ENCODE results near the gene TMEM109. TPM values are rescaled to one million over a fixed set of nuclear protein-coding genes. Genes with fewer than 3 reads are reported as not detected.
A peak's percentile ranks its signal among the peaks of the same experiment; 100 is the strongest.

Gene TMEM109, protein sequence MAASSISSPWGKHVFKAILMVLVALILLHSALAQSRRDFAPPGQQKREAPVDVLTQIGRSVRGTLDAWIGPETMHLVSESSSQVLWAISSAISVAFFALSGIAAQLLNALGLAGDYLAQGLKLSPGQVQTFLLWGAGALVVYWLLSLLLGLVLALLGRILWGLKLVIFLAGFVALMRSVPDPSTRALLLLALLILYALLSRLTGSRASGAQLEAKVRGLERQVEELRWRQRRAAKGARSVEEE
- polyA plus RNA-seq (2013, experiment 1 of 4) = 56.4 TPM
- polyA plus RNA-seq (2013, experiment 2 of 4) = 58.5 TPM
- polyA plus RNA-seq (2013, experiment 3 of 4) = 54.2 TPM
- polyA plus RNA-seq (2013, experiment 4 of 4) = 51.7 TPM

DNA sequence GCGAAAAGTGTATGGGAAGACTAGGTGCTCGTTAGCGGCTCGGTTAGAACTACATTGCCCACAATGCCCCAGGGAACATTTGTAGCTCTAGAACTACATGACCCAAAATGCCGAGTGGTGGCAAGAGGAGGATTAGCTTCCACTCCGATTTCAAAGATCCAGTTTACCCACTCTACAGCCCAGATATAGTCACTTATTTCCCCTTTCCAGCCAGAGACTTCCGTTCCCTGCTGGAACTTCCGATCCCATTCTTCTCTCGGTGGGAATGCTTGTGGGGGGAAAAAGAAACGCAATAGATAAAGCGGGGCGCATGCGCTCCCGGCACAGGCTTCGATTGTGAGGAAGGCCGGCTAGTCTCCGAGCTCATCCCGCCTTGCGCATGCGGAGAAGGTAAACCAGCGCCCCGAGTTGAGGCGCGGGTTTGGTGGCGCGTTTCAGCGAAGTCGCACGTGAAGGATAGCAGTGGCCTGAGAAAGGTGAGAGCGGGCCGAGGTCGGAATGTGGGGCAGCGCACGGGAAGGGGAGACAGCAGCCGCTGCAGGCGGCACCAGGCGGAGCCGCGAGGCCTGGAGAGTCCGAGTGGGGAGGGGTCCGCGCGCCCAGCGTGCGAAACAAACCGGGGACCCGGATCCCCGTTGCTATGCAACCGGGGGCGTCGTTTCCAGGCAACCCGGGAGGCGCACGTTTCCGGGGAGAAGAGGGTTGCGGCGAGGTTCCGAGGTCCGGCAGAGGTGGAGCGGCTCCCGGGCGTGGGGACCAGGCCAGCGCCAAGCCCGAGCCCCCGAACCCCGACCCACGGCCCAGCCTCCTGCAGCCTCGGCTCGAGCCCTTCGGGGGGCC is at the start of gene TMEM109:
TSS of gene TMEM109 (plus strand) at position 366 of the 840 bp plus-strand sequence. CDS start 5,536 bp downstream, outside the sequence.
- H3K9me3 ChIP-seq (ENCODE audit: control insufficient read depth, low read length) = no peaks in the 10 kb centered on the region
- no peaks in the 10 kb centered on the region for H3K36me3 ChIP-seq (ENCODE audit: control insufficient read depth, insufficient read depth, low read length)
- WGBS, 2 experiments = 1% methylated on average over 70 of the region's 70 CpGs
- peak within 1 kb of the TSS; percentile 79 for H3K4me3 ChIP-seq (ENCODE audit: insufficient read depth, low read depth, low read length)
- peak within 1 kb of the TSS; percentile 91 for H3K27ac ChIP-seq (ENCODE audit: insufficient read depth, low read depth, low read length, poor library complexity, severe bottlenecking)
- peaks cover 11% of the 10 kb centered on the region for H3K27me3 ChIP-seq (ENCODE audit: control insufficient read depth, insufficient read depth, low read length, poor library complexity, severe bottlenecking)
- peaks cover 19% of the 10 kb centered on the region for H3K4me1 ChIP-seq (ENCODE audit: control insufficient read depth, insufficient read depth, low read length)

DNA sequence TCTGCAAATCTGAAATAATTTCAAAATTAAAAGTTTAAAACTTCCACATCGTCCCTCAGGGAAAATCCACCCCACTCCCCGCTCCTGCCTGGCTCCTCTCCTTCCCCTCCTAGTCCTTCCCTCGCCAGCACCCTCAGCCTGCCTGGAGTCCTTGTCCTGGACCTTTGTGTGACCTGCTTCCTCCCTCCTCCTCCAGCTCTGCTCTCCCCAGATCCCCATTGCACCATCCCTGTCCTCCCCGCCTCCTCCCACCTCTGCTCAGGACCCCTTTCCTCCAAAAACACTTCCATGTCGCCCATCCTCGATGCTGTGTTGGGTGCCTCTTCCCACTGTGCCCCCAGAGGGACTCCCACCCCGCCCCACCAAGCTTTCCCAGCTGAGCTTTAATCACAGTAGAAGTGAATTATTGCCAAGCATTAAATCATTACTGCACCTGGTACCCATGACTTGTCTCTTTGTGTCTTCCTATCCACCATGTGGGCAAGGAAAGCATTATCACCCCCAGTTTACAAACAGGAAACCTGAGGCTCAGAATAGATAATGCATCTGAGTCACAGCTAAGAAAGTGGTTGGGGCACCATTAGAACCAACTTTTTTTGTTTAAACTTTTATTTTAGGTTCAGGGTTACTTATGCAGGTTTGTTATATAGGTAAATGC is 49.0 kb upstream of the TMEM109 start:
- WGBS, 2 experiments = 81 to 85% methylated on average over 7 of the region's 7 CpGs
- Histone ChIP-seq H3K36me3 (ENCODE audit: control insufficient read depth, insufficient read depth, low read length) (no peaks in the 10 kb centered on the region), H3K27ac (ENCODE audit: insufficient read depth, low read depth, low read length, poor library complexity, severe bottlenecking) (no peak overlapping the region), H3K4me3 (ENCODE audit: insufficient read depth, low read depth, low read length) (no peak overlapping the region), H3K27me3 (ENCODE audit: control insufficient read depth, insufficient read depth, low read length, poor library complexity, severe bottlenecking) (no peaks in the 10 kb centered on the region), H3K9me3 (ENCODE audit: control insufficient read depth, low read length) (no peaks in the 10 kb centered on the region), H3K4me1 (ENCODE audit: control insufficient read depth, insufficient read depth, low read length) (no peaks in the 10 kb centered on the region)

DNA sequence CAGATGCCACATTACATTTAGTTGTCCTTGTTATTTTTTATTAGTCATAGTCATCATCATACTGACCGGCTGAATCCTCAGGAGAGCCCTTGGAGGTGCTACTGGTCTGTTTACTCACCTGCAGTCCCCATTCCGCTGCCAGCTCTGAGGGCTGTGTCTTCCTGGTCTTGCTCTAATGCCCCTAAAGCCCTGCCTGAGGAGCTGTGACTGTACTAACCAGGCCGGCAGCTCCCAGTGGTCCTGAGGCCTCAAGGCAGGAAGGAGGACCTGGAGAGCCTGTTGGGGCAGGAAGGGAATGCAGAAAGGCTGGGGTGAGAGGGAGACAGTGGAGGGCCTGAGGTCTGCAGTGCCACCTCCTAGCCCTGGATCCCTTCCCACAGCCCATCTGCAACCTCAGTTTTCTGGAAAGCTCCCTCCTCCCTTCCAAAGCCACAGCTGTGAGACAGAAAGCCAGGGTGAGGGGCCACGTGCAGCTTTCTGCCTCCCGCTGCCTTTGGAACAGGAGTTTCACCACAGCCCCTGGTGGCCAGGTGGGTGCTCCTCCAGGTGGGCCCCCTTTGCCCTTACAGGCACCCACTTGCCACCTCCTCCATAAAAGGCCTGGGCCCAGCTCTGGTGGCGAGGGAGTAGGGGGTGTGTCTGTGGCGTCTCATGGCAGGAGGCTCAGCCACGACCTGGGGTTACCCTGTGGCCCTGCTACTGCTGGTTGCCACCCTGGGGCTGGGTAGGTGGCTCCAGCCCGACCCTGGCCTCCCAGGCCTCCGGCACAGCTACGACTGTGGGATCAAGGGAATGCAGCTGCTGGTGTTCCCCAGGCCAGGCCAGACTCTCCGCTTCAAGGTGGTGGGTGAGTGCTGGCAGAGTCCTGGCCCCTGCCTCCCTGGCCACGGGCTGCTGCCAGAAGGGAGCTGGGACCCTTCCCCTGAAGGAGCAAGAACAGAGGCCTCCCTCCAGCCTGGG is 46.8 kb upstream of the TMEM109 start, which contains the start of gene ZP1:
TSS of gene ZP1 (plus strand) at position 632 of the 960 bp plus-strand sequence. CDS start at position 652, 20 bp downstream.
- no peak within 1 kb of the TSS for H3K4me3 ChIP-seq (ENCODE audit: insufficient read depth, low read depth, low read length)
- no peak within 1 kb of the TSS for H3K27ac ChIP-seq (ENCODE audit: insufficient read depth, low read depth, low read length, poor library complexity, severe bottlenecking)
- 84 to 85% methylated on average over 13 of the region's 13 CpGs for WGBS, 2 experiments
- H3K4me1 ChIP-seq (ENCODE audit: control insufficient read depth, insufficient read depth, low read length) = no peaks in the 10 kb centered on the region
- H3K27me3 ChIP-seq (ENCODE audit: control insufficient read depth, insufficient read depth, low read length, poor library complexity, severe bottlenecking) = no peaks in the 10 kb centered on the region
- no peaks in the 10 kb centered on the region for H3K36me3 ChIP-seq (ENCODE audit: control insufficient read depth, insufficient read depth, low read length)
- no peaks in the 10 kb centered on the region for H3K9me3 ChIP-seq (ENCODE audit: control insufficient read depth, low read length)

DNA sequence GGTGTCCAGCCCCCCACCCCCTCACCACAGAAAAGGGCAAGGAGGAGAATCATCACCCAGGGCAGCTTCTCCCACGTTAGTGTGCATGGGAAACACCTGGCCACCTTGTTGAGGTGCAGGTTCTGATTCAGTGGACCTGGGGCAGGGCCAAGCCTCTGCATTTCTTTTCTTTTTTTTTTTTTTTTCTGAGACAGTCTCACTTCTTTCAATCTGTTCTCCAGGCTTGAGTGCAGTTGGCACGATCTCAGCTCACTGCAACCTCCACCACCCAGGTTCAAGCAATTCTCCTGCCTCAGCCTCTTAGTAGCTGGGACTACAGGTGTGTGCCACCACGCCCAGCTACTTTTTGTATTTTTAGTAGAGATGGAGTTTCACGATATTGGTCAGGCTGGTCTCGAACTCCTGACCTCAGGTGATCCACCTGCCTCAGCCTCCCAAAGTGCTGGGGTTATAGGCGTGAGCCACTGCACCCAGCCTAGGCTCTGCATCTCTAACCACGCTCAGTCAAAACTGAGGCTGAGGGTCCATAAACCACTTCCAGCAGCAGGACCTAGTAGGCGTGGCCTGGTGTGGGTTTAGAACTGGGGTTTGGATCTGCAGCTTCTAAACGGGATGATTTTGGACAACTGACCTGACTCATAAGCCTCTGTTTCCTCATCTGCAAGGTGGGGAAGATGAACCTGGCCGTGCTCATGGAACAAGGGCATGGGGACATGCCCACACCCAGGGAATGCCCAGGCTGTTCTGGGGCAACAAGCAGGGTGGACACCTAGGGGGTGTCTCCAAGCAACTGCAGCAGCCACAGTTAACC is 45.9 kb upstream of the TMEM109 start:
- no peak overlapping the region for H3K27ac ChIP-seq (ENCODE audit: insufficient read depth, low read depth, low read length, poor library complexity, severe bottlenecking)

DNA sequence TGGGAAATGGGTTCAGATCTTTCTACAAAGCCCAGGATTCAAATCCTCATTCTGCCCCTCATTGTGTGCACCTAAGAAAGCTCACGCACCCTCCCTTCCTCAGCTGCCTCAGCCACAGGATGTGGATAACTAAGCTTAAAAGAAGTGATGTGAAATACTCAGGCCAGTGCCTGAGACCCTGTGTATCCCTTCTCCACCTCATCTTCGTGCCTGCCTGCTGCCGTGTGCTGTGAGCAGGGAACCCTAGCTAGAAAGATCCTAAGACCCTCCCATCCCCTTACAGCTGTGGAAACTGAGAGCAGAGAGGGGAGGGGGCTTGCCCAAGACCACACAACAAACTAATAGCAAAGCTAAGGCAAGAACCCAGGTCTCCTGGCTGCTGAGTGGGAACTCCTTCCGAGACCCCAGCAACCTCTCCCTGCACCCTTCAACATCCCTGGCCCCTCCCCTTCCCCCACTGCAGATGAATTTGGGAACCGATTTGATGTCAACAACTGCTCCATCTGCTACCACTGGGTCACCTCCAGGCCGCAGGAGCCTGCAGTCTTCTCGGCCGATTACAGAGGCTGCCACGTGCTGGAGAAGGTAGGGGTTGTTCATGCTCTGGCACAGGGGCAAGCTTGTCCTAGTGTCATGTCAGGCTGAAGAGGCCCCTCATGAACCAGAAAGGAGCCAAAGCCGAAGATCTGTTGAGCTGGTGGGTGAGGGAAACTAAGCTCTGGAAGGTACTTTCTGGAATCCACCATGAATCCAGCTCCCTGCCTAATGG is 45.1 kb upstream of the TMEM109 start:
- no peaks in the 10 kb centered on the region for H3K27me3 ChIP-seq (ENCODE audit: control insufficient read depth, insufficient read depth, low read length, poor library complexity, severe bottlenecking)
- WGBS, 2 experiments = 91 to 92% methylated on average over 10 of the region's 10 CpGs
- no peaks in the 10 kb centered on the region for H3K36me3 ChIP-seq (ENCODE audit: control insufficient read depth, insufficient read depth, low read length)
- no peak overlapping the region for H3K27ac ChIP-seq (ENCODE audit: insufficient read depth, low read depth, low read length, poor library complexity, severe bottlenecking)
- H3K4me1 ChIP-seq (ENCODE audit: control insufficient read depth, insufficient read depth, low read length) = no peaks in the 10 kb centered on the region
- no peak overlapping the region for H3K4me3 ChIP-seq (ENCODE audit: insufficient read depth, low read depth, low read length)
- no peaks in the 10 kb centered on the region for H3K9me3 ChIP-seq (ENCODE audit: control insufficient read depth, low read length)

More for the DNA sequence above, 45.9 kb upstream of the TMEM109 start:
- Histone ChIP-seq H3K4me1 (ENCODE audit: control insufficient read depth, insufficient read depth, low read length) (no peaks in the 10 kb centered on the region), H3K9me3 (ENCODE audit: control insufficient read depth, low read length) (no peaks in the 10 kb centered on the region), H3K4me3 (ENCODE audit: insufficient read depth, low read depth, low read length) (no peak overlapping the region), H3K27me3 (ENCODE audit: control insufficient read depth, insufficient read depth, low read length, poor library complexity, severe bottlenecking) (no peaks in the 10 kb centered on the region), H3K36me3 (ENCODE audit: control insufficient read depth, insufficient read depth, low read length) (no peaks in the 10 kb centered on the region)
- 91 to 92% methylated on average over 10 of the region's 10 CpGs for WGBS, 2 experiments

DNA sequence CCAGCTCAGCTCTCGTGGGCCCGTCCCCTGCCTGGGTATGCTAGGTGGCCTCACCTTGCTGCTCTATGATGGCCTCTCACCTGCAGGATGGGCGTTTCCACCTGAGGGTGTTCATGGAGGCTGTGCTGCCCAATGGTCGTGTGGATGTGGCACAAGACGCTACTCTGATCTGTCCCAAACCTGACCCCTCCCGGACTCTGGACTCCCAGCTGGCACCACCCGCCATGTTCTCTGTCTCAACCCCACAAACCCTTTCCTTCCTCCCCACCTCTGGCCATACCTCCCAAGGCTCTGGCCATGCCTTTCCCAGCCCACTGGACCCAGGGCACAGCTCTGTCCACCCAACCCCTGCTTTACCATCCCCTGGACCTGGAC is 44.5 kb upstream of the TMEM109 start:
- 91 to 93% methylated on average over 7 of the region's 7 CpGs for WGBS, 2 experiments
- Histone ChIP-seq H3K4me1 (ENCODE audit: control insufficient read depth, insufficient read depth, low read length) (no peaks in the 10 kb centered on the region), H3K27ac (ENCODE audit: insufficient read depth, low read depth, low read length, poor library complexity, severe bottlenecking) (no peak overlapping the region), H3K9me3 (ENCODE audit: control insufficient read depth, low read length) (no peaks in the 10 kb centered on the region), H3K36me3 (ENCODE audit: control insufficient read depth, insufficient read depth, low read length) (no peaks in the 10 kb centered on the region), H3K4me3 (ENCODE audit: insufficient read depth, low read depth, low read length) (no peak overlapping the region), H3K27me3 (ENCODE audit: control insufficient read depth, insufficient read depth, low read length, poor library complexity, severe bottlenecking) (no peaks in the 10 kb centered on the region)

DNA sequence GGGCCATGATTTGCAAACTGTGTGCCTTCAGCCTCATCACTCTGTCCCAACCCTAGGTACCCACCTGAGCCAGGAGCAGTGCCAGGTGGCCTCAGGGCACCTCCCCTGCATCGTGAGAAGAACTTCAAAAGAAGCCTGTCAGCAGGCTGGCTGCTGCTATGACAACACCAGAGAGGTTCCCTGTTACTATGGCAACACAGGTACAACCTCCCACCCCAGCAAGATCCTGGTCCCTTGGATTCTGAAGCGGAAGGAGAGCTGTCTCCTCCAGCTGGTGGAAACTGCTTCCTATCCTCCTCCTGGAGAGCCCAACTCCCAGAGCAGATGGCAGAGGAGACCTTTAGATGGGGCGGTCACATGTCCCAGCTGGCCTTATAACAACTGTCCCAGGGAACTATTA is 43.7 kb upstream of the TMEM109 start:
- no peaks in the 10 kb centered on the region for H3K9me3 ChIP-seq (ENCODE audit: control insufficient read depth, low read length)
- no peak overlapping the region for H3K27ac ChIP-seq (ENCODE audit: insufficient read depth, low read depth, low read length, poor library complexity, severe bottlenecking)
- H3K4me1 ChIP-seq (ENCODE audit: control insufficient read depth, insufficient read depth, low read length) = no peaks in the 10 kb centered on the region
- H3K4me3 ChIP-seq (ENCODE audit: insufficient read depth, low read depth, low read length) = no peak overlapping the region
- H3K27me3 ChIP-seq (ENCODE audit: control insufficient read depth, insufficient read depth, low read length, poor library complexity, severe bottlenecking) = no peaks in the 10 kb centered on the region
- H3K36me3 ChIP-seq (ENCODE audit: control insufficient read depth, insufficient read depth, low read length) = no peaks in the 10 kb centered on the region
- WGBS, 2 experiments = 71 to 72% methylated on average over 3 of the region's 3 CpGs

DNA sequence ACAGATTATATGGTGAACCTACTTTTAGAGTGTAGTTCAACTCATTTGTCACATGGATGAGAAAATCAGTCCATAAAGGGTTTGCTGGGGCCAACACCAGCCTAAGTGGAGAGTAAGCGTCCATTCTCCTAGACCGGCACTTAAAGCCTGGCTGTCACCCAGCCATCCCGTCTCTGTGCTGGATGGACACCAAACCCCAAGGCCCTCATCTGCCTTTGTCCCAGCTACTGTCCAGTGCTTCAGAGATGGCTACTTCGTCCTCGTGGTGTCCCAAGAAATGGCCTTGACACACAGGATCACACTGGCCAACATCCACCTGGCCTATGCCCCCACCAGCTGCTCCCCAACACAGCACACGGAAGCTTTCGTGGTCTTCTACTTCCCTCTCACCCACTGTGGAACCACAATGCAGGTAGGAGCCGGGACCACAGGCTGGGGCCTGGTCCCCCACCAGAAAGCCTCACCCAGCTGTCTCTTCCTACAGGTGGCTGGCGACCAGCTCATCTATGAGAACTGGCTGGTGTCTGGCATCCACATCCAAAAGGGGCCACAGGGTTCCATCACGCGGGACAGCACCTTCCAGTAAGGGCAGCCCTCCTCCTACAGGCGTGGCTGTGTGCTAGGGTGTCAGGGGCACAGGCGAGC is 43.1 kb upstream of the TMEM109 start:
- 92 to 94% methylated on average over 13 of the region's 13 CpGs for WGBS, 2 experiments
- Histone ChIP-seq H3K4me3 (ENCODE audit: insufficient read depth, low read depth, low read length) (no peak overlapping the region), H3K36me3 (ENCODE audit: control insufficient read depth, insufficient read depth, low read length) (no peaks in the 10 kb centered on the region), H3K27ac (ENCODE audit: insufficient read depth, low read depth, low read length, poor library complexity, severe bottlenecking) (no peak overlapping the region), H3K9me3 (ENCODE audit: control insufficient read depth, low read length) (no peaks in the 10 kb centered on the region), H3K27me3 (ENCODE audit: control insufficient read depth, insufficient read depth, low read length, poor library complexity, severe bottlenecking) (no peaks in the 10 kb centered on the region), H3K4me1 (ENCODE audit: control insufficient read depth, insufficient read depth, low read length) (no peaks in the 10 kb centered on the region)

All from ectodermal cell (in vitro differentiated cells).